HuH-7.5 (cell line): ENCODE data around the gene GBF1.
"Not testable (repeated sequence)": the region's sequence is repeated elsewhere in the genome, so short reads cannot be mapped to it uniquely, and the experiment has no call there.

Source experiments
- DNase-seq: peaks from one replicate; pipeline ENCODE4 v3.0.0; 2011; ENCODE audit warnings: low spot score

GBF1 gene

GRCh38 chr10:102267748-102268147 lies 22.4 kb downstream of the GBF1 start:
- no peak for DNase-seq

DNA sequence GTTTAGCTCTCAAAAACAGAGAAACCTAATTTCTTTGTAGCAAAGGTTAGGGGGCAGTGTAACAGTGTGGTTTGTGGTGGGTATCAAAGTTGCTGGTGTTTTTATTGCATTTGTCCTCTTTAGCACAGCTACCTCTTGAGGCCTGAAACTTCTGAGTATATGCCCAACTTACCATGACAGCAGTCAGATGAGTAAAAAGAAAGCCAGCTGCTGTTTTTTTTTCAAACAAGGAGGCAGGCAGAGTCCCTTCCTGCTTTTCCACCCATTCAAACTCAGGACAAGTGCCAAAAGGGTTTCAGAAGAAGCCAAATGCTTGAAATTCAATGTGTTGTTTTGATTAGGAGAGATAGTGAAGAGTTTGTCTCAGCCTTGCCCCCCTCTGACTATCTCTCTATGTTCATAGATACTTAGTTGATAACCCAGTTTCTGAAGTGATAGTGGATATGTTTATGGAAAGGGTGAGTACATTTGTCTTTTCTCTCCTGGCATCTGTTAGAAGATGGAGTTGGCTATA lies 23.1 kb downstream of the GBF1 start:
- no peak for DNase-seq

DNA sequence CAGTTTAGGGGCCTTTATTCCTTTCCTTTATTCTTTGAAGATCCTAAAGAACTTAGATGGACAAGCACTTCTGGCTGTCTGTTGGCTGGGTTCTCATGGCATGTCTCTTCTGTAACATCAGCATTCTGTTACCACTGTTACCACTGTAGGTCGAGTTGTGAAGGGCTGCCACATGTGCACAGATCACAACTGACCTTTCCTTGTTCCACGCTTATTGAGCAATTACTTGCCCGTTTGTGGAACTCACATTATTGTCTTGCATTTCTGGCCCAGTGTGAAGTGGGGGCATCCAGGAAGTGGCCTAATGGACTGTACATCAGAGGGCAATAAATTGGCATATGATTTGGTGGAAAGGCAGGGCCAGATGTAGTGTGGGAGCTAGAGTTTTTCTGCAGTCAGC lies 23.7 kb downstream of the GBF1 start:
- DNase-seq = no peak

GRCh38 chr10:102274062-102274461 lies 28.7 kb downstream of the GBF1 start:
- no peak for DNase-seq

GRCh38 chr10:102275343-102275742 lies 30.0 kb downstream of the GBF1 start:
- DNase-seq = no peak

DNA sequence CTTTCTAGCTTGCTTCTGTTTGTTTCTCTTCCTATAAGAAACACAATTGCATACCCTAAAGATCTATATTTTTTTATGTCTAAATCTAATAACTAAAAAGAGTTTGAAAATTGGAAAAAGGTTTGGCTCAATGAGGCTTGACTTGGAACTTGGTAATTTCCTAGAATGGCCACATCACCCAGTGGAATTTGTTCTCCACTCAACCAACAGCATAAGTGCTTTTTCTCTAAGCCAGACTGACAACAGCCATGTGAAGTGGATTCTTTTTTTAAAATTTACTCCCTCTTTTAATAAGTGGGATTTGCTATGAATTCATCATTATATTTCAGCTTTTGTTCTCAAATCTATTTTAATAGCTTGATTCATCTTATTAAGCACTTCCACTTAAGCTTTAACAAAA lies 33.8 kb downstream of the GBF1 start:
- no peak for DNase-seq

DNA sequence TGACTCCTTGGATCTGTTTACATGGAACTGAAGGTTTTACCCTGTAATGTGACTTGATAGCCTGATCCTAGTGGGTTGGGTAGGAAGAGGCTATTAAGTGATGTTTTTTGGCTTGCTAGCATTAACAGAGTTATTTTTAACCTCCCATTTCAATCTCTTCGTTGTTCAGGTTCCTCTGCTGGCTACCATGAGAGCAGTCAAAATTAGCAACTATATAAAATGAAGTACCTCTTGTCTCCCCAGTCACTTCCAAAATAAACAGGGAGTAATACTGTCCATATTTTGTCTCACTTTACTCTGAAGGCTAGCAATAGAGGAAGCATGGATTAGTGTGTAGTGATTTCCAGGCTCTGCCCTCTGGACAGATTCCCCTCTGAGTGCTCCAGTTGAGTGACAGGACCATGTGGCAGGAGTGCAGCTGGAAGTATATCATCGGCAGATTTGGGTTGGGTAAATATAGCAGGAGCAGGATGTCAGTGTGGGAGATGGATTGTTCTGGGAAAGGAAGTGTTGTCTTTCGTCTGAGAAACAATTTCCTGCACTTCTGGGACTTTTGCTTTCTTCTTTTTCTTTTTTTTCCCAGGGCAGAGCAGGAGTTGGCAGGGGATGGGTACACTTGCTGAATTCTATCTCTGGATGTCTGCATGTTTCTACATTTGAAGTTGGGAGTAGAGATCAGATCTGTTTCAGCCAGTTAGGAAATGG lies 35.2 kb downstream of the GBF1 start:
- no peak for DNase-seq

- DNase-seq = no peak
These were observed 35.8 kb downstream of the GBF1 start for GRCh38 chr10:102281102-102281487.

DNA sequence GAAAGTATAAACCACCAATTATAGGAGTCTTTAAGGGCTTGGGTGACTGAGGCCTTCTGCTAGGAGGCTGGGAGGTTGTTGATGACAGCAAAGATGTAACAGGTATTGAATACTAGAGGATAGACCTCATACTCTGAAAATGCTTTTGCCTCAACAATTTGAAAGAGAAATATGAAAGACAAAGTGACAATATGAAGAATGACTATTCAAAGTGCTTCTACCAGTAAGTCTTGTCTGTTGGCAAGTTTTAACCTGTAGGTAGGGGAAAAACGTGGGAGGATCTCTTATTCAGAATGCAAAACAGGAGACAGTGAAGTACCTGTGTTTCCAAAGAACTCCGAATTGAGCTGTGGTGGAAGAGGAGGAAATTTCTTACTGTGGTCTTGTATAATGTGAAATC lies 38.2 kb downstream of the GBF1 start:
- DNase-seq = no peak

DNA sequence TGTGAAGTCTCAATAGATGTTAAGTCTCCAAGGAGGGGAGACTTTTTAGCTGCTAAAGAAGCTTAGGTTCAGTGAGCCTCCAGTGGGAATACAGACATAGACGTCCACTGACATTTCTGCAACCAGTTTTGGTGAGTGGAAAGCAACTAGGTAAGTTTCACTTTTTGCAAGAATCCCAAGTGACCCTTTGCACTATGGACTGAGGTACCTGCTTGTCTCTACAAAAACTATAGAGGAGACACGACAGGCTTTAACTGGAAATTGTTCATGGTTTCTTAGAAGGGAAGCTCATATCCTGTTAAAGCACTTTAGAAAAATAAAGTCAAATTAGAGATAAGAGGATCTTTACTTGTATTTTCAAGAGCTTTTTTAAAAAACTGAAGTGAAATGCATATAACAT lies 38.6 kb downstream of the GBF1 start:
- DNase-seq = no peak

DNA sequence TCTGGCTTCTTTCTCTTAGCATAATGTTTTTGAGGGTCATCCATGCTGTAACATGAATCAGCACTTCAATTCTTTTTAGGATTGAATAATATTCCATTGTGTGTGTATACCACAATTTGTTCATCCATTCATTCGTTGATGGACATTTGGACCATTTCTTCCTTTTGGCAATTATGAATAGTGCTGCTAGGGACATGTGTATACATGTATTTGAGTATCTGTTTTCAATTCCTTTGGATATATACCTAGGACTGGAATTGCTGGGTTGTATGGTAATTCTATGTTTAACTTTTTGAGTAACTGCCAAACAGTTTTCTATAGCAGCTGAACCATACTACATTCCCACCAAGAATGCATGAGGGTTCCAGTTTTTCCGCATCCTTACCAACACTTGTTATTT lies 39.2 kb downstream of the GBF1 start:
- no peak for DNase-seq

DNA sequence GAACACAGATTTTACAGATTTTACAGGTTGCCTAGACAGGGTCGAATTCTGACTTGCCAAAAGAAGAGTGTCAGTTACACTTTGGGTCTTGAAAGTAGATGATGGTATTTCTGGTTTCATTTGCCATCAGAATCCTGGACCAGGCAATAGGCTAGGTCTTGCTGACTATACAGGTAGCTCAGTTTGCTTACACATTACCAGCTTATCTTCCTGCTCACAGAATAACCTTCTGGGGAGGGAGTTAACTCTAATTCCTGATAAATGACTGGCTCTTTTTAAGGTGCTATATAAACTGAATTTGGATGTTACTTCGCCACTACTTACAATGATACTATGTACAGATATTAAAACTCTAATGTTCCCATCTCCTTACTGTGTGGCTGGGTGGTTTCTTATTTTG lies 39.8 kb downstream of the GBF1 start:
- no peak for DNase-seq

DNA sequence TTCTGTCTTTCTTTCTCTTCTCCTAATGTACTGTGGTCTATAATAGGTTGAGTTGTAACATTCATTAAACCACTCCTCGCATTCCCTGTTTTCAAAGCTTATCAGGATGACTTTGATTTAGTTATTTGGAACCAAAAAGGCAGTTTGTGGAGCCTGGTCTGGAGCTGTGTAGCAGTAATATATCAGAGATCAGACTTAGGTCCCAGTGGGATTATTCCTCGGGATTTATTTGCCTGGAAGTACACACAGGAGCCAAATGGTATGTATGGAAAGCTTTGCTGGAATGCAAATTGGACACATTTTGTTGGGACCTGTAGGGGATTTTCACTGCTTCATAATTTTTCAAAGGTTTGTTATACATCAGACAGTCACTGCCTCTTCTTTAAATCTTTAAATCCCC lies 40.9 kb downstream of the GBF1 start:
- no peak for DNase-seq

GRCh38 chr10:102287538-102287937 lies 42.2 kb downstream of the GBF1 start:
- DNase-seq = no peak

DNA sequence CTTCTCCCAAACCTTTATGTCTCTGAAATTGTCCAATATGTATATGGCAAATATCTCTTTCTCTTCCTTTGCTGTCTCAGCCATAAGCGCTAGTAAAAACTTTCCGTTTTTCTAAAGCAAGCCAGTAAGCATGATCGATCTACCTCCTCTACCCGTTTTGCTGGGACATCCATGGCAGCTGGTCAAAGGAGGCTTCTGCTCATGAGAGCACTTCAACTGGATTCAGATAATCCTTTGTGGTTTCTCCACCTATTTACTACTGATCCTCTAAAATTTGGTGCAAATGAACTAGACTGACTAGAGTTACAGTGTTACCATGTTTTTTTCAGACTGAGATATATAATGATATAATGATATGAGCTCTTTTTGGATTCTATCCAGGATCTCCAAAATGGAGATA lies 42.7 kb downstream of the GBF1 start:
- no peak for DNase-seq

- DNase-seq = no peak
These were observed 44.0 kb downstream of the GBF1 start for GRCh38 chr10:102289356-102289755.

DNA sequence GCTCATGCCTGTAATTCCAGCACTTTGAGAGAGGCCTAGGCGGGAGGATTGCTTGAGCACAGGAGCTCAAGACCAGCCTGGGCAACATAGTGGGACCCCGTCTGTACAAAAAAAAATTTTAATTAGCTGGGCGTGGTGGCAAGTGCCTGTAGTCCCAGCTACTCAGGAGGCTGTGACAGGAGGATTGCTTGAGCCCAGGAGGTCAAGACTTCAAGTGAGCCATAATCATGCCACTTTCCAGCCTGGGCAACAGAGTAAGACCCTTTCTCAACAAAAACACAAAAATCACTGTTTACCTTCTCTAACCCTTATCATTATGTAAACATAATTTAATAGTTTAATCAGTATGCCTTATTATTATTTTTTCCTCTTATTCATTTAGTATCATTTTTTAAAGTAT lies 44.5 kb downstream of the GBF1 start:
- DNase-seq = no peak

DNA sequence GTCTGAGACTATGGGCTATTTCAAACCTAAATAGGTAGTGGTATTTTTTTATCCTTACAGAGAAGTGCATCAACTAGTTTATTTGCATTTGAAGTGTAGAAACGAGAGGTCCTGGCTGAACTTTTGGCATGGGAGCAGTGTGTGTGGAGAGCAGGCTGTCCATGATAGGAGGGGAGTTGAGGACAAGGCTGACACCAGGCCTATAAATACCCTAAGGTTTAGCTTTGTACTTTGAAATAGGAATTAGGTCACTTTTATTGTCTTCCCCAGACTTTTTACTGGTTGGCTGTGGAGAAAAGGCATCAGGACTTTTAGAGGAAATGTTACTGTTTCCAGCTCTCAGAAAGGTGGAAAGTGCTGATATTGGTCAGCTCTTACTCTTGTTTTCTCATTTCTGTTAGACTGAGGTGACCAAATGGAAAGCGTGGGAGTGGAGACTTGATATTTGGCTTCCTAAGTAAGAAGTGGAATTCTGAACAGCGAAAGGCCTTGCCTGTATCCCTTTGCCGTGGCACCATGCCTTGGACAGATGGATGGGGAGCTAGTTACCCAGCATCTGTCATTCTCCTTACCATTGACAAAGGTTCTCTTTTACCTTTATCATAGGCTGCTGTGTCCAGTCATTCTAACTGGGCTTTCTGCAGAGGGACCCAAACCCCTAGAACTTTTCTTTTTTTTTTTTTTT lies 46.0 kb downstream of the GBF1 start:
- DNase-seq = no peak

- no peak for DNase-seq
These were observed 51.8 kb downstream of the GBF1 start for GRCh38 chr10:102297101-102297500.

DNA sequence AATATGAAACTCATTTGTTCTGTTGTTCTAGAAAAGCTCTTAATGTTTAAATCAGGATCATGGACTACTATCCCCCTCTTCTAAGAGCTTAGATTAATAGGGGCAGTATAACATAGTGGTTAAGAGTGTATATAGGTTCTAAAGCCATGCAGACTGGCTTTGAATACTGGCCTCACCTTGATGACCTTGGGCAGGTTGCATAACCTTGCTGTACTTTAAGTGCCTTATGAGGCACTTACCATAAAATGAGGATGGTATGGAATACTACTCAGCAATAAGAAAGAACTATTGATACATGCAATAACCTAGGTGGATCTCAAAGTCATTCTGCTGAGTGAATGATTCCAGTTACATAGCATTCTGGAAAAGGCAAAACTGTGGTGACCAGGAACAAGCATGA lies 53.6 kb downstream of the GBF1 start:
- no peak for DNase-seq

GRCh38 chr10:102299873-102300272 lies 54.5 kb downstream of the GBF1 start:
- DNase-seq = no peak

DNA sequence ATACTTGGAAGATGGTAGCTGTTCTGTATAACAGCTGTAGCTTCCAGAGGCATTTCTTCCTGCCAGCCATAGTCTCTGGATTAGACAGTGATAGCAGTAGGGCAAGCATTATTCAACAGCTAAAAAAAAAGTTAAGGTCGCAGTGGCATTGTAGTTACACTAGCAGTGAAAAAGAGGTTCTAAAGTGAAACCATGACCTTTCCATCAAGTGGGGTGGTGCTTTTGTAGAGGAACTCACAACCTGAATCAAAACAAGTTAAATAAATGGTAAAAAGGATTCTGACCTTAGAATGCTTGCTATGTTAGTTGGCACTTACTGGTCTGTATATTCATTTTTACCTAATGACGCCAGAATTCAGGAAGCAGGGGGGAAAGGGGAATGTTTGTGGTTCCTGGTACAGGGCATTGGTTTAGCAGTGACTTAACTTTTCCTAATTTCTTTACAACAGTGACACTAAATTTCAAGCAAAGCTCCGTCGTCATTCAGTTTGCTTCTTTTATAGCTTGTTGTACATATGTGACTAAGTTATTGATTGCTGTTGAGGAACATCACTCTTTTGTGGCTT lies 55.0 kb downstream of the GBF1 start:
- DNase-seq = no peak

- DNase-seq = not testable (repeated sequence)
These were observed 55.6 kb downstream of the GBF1 start for GRCh38 chr10:102300912-102301311.

DNA sequence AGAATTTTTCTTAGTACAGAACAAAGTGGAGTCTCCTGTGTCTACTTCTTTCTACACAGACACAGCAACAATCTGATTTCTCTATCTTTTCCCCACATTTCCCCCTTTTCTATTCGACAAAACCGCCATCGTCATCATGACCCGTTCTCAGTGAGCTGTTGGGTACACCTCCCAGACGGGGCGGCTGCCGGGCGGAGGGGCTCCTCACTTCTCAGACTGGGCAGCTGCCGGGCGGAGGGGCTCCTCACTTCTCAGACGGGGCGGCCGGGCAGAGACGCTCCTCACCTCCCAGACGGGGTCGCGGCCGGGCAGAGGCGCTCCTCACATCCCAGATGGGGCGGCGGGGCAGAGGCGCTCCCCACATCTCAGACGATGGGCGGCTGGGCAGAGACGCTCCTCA lies 56.0 kb downstream of the GBF1 start:
- DNase-seq = not testable (repeated sequence)
